ENCODE measurements around the gene NXPE2.

NXPE2 gene

DNA sequence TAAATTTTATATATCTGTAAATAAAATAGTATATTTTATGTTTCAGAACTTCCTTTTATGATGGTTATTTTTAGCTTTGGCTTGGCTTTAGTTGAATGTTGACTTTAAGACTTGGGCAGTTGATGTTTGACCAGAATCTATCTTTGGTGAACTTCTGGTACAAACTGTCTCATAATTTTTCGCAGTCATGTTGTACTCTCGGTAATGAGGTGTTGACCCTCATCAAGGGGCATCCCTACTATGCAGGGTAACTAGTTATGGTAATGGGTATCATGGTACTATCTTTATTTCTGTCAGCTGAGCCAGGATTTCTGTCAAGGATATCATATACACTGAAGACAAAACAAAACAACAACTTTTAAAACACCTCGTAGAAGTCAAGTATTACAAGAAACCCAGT is 67.7 kb downstream of the NXPE2 start:
- DNase-seq, result no peak
